ENCODE measurements around the gene CACNG4.
"Not testable (repeated sequence)": the region's sequence is repeated elsewhere in the genome, so short reads cannot be mapped to it uniquely, and the experiment has no call there.

CACNG4 gene

DNA sequence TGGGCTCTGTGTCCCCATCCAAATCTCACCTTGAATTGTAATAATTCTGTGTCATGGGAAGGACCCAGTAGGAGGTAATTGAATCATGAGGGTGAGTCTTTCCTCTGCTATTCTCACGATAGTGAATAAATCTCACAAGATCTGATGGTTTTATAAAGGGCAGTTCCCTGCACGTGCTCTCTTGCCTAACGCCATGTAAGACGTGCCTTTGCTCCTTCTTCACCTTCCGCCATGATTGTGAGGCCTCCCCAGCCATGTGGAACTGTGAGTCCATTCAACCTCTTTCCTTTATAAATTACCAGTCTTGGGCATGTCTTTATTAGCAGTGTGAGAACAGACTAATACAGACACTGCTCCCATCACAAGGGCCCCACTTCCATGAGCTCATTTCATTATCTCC lies 76.6 kb downstream of the CACNG4 start:
- H3K4me1 ChIP-seq (ENCODE audit: control insufficient read depth, insufficient read depth, low read length); DNase-seq (ENCODE audit: low read depth, low spot score); H3K36me3 ChIP-seq (ENCODE audit: control insufficient read depth, insufficient read depth, low read length); H3K4me3 ChIP-seq (ENCODE audit: low read length); H3K9me3 ChIP-seq (ENCODE audit: control insufficient read depth, insufficient read depth, low read length); H3K27me3 ChIP-seq (ENCODE audit: control insufficient read depth, insufficient read depth, low read length); H3K27ac ChIP-seq (ENCODE audit: low read length): not testable (repeated sequence)
- WGBS (ENCODE audit: insufficient coverage, insufficient read length), result no CpG with 5 or more reads among the region's 5 CpGs

DNA sequence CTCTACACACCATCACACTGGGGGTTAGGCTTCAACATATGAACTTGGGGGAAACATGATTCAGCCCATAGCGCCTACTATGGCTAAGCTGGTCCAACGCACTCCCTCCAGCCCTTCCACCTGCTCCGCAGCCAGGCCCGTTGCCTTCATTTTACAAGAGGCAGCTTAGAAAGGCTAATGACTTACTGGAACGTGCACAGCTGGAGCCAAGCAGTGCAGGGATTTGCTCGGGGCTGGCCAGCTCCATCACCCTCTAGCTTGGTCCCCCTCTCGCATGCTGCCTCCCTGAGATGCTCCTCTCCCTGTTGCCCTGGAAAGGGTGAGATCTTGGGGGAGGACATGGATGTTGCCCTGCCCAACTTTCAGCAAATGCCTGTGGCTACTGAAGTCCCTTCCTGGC lies 77.0 kb downstream of the CACNG4 start:
- no peak for DNase-seq (ENCODE audit: low read depth, low spot score)
- Histone ChIP-seq H3K36me3 (ENCODE audit: control insufficient read depth, insufficient read depth, low read length) (no peaks in the 10 kb centered on the region; the same call in 1 of the 2 replicates), H3K4me1 (ENCODE audit: control insufficient read depth, insufficient read depth, low read length) (no peaks in the 10 kb centered on the region), H3K4me3 (ENCODE audit: low read length) (no peak overlapping the region), H3K9me3 (ENCODE audit: control insufficient read depth, insufficient read depth, low read length) (no peaks in the 10 kb centered on the region), H3K27ac (ENCODE audit: low read length) (no peak overlapping the region), H3K27me3 (ENCODE audit: control insufficient read depth, insufficient read depth, low read length) (no peaks in the 10 kb centered on the region)
- no CpG with 5 or more reads among the region's 7 CpGs for WGBS (ENCODE audit: insufficient coverage, insufficient read length)

DNA sequence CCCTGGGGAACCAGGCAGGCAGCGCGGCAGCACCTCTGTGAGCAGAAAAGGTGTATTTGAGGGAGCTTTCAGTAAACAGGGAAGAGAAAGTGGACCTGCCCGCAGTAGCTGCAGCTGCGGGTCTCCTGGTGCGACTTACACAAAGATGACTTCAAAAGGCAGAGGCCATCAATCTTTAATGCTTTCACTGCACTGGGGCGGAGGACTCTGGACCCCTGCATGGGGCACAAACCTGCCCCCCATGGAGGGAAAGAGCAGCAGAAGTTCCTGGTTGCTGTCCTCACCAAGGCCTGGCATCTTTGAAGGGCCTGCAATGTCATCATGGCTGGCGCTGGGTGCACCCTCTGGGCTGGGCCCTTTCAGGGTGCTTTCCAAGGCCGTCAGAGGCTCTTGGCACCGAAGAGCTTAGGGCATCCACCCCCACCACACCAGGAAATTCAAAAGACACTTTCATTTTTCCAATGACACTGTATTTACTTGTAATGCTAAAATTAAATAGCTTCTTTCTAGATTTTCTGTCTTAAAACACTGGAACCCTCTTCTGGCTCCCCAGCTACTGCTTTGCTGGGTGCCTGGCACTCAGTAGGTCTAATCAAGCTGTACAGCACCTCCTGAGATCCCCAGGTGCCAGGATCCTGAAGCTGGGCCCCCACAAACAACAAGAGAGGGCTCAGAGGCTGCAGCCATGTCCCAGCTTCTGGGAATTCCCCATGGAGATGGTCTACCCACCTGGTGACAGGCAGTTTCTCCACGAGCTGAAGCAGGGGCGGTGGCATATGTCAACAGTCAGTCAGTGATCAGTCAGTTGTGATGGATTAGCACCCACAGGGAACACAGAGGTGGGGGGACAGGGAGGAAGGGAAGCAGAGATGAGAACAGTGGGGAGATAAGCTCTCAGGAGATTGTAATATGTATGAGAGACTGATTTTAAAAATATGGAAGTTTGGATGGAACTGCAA lies 77.7 kb downstream of the CACNG4 start:
- Histone ChIP-seq H3K27ac (ENCODE audit: low read length) (no peak overlapping the region), H3K36me3 (ENCODE audit: control insufficient read depth, insufficient read depth, low read length) (no peaks in the 10 kb centered on the region; the same call in 1 of the 2 replicates), H3K4me3 (ENCODE audit: low read length) (no peak overlapping the region), H3K4me1 (ENCODE audit: control insufficient read depth, insufficient read depth, low read length) (no peaks in the 10 kb centered on the region), H3K9me3 (ENCODE audit: control insufficient read depth, insufficient read depth, low read length) (no peaks in the 10 kb centered on the region), H3K27me3 (ENCODE audit: control insufficient read depth, insufficient read depth, low read length) (no peaks in the 10 kb centered on the region)
- DNase-seq (ENCODE audit: low read depth, low spot score), result no peak
- no CpG with 5 or more reads among the region's 11 CpGs for WGBS (ENCODE audit: insufficient coverage, insufficient read length)

DNA sequence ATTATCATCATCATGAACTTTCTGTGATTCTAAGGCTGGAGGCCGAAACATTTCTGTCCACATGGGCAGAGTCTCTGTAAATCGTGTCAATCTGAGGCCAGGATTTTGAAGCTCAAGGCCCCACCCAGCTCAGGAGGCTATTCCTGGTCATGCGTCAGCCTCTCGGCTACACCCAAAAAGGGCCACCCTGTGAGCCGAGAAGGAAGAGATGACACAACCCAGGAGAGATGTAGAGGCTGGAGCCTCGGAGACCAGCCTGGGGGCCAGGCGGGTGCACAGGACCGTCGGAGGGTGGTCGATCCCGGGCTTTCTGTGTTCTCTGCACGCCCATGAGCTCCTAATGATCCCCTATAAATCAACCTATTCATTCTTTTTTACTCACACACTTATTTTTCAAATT lies 78.8 kb downstream of the CACNG4 start:
- Histone ChIP-seq H3K9me3 (ENCODE audit: control insufficient read depth, insufficient read depth, low read length) (peaks cover 1% of the 10 kb centered on the region; the same call in 1 of the 2 replicates), H3K27me3 (ENCODE audit: control insufficient read depth, insufficient read depth, low read length) (no peaks in the 10 kb centered on the region), H3K36me3 (ENCODE audit: control insufficient read depth, insufficient read depth, low read length) (no peaks in the 10 kb centered on the region; the same call in 1 of the 2 replicates), H3K27ac (ENCODE audit: low read length) (no peak overlapping the region), H3K4me3 (ENCODE audit: low read length) (no peak overlapping the region), H3K4me1 (ENCODE audit: control insufficient read depth, insufficient read depth, low read length) (no peaks in the 10 kb centered on the region)
- WGBS (ENCODE audit: insufficient coverage, insufficient read length), result 100% methylated on average over 1 of the region's 12 CpGs
- no peak for DNase-seq (ENCODE audit: low read depth, low spot score)

DNA sequence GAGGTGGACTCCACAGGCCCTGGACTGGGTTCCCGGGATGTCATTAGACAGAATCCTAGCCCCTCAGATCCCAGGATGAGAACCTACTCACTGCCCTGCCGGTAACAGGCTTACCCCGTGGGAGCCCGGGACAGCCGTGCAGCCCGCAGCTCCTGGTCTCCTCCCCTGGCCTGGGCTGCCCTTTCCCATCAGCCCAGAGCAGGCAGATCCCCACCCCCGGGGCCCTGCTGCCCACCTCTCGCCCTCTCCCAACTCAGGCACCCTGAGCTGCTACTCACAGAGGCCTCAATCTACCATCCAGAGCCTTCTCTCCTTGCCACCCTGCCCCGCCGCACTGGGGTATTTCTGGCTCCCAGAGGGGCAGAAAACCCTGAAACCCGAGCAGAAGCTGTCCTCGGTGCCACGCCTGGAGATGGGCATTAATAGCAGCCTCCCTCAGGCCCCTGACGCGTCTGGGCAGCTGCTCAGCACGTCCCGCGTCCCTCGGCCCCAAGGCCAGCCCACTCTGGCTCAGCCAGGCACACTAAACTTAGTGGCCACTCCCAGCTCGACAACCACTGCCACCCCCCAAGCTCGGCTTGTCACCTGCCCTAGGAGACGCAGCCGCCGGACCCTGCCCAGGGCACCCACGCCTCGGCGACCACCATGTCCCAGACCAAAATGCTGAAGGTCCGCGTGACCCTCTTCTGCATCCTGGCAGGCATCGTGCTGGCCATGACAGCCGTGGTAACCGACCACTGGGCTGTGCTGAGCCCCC lies 79.7 kb downstream of the CACNG4 start, which contains the start of gene CACNG1:
CACNG1 (plus strand) TSS at position 539 of the 757 bp plus-strand sequence; CDS start at position 646, 107 bp downstream.
- Histone ChIP-seq H3K27ac (ENCODE audit: low read length) (no peak within 1 kb of the TSS), H3K9me3 (ENCODE audit: control insufficient read depth, insufficient read depth, low read length) (peaks cover 1% of the 10 kb centered on the region; the same call in 1 of the 2 replicates), H3K4me1 (ENCODE audit: control insufficient read depth, insufficient read depth, low read length) (no peaks in the 10 kb centered on the region), H3K36me3 (ENCODE audit: control insufficient read depth, insufficient read depth, low read length) (no peaks in the 10 kb centered on the region; the same call in 1 of the 2 replicates), H3K4me3 (ENCODE audit: low read length) (no peak within 1 kb of the TSS), H3K27me3 (ENCODE audit: control insufficient read depth, insufficient read depth, low read length) (no peaks in the 10 kb centered on the region)
- WGBS (ENCODE audit: insufficient coverage, insufficient read length), result no CpG with 5 or more reads among the region's 32 CpGs
- no peak for DNase-seq (ENCODE audit: low read depth, low spot score)

DNA sequence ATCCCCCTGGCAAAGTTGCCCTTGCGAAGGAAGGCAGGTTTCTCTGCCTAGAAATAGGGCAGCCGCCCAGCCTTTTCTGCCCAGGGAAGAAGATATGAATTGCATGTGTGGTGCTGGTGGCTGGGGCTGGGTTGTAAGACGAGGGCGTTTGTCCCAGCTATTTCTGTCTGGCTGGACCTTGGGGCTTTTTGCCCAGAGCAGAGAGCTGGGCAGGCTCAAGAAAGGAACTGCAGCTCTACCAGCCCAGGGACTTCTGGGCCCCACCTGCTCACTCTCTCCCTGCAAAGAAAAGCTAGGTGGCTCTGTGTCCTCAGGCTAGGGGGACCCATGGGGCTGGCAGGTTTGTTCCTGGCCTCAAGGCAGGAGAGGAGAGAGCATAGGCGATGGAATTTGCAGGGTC lies 80.4 kb downstream of the CACNG4 start:
- no CpG with 5 or more reads among the region's 5 CpGs for WGBS (ENCODE audit: insufficient coverage, insufficient read length)
- no peaks in the 10 kb centered on the region for H3K4me1 ChIP-seq (ENCODE audit: control insufficient read depth, insufficient read depth, low read length)
- H3K9me3 ChIP-seq (ENCODE audit: control insufficient read depth, insufficient read depth, low read length), result peaks cover 3% of the 10 kb centered on the region
- H3K27ac ChIP-seq (ENCODE audit: low read length), result no peak overlapping the region
- H3K36me3 ChIP-seq (ENCODE audit: control insufficient read depth, insufficient read depth, low read length), result no peaks in the 10 kb centered on the region; the same call in 1 of the 2 replicates
- H3K27me3 ChIP-seq (ENCODE audit: control insufficient read depth, insufficient read depth, low read length), result no peaks in the 10 kb centered on the region
- no peak for DNase-seq (ENCODE audit: low read depth, low spot score)
- no peak overlapping the region for H3K4me3 ChIP-seq (ENCODE audit: low read length)

DNA sequence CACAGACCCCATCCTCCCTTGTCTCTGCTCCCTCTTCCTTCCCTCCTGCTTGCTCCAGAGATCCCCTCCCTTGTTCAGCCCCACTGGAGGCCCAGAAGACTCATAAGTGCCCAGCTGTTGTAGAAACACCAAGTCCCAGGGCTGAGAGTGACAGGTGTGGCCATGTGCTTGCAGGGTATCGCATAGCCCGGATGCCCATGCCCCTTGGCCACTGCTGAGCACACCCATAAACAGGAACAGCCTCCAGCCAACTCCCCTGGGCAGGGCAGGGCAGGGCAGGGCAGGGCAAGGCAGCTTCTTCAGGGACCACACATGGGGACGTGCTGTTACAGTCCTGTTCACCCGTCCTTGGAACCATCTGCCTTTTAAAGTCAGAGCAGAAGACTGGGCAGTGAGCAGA lies 81.9 kb downstream of the CACNG4 start:
- H3K27ac ChIP-seq (ENCODE audit: low read length), result no peak overlapping the region
- no peaks in the 10 kb centered on the region; the same call in 1 of the 2 replicates for H3K36me3 ChIP-seq (ENCODE audit: control insufficient read depth, insufficient read depth, low read length)
- no peak overlapping the region for H3K4me3 ChIP-seq (ENCODE audit: low read length)
- no peak for DNase-seq (ENCODE audit: low read depth, low spot score)
- H3K4me1 ChIP-seq (ENCODE audit: control insufficient read depth, insufficient read depth, low read length), result no peaks in the 10 kb centered on the region
- H3K27me3 ChIP-seq (ENCODE audit: control insufficient read depth, insufficient read depth, low read length), result no peaks in the 10 kb centered on the region
- peaks cover 3% of the 10 kb centered on the region for H3K9me3 ChIP-seq (ENCODE audit: control insufficient read depth, insufficient read depth, low read length)
- no CpG with 5 or more reads among the region's 4 CpGs for WGBS (ENCODE audit: insufficient coverage, insufficient read length)

DNA sequence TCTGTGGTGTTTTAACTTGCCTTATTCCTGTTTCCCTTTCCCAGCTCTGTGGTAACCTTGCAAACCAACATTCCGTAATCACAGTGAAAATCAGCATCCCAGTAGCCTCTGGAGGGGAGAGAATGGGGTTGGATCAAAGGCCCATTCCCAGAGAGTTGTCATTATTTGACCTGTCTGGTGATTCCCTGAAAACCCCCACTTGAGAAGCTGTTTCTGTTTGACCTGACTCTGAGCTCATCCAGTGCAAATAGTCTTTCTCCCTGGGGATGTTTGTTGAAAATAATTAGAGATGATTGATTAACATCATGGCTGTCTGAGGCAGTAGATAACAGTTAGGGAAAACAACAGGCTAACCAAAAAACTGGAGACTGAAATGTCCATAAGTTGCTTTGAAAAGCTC lies 82.9 kb downstream of the CACNG4 start:
- Histone ChIP-seq H3K4me3 (ENCODE audit: low read length) (no peak overlapping the region), H3K27ac (ENCODE audit: low read length) (no peak overlapping the region), H3K4me1 (ENCODE audit: control insufficient read depth, insufficient read depth, low read length) (no peaks in the 10 kb centered on the region), H3K36me3 (ENCODE audit: control insufficient read depth, insufficient read depth, low read length) (no peaks in the 10 kb centered on the region; the same call in 1 of the 2 replicates), H3K27me3 (ENCODE audit: control insufficient read depth, insufficient read depth, low read length) (no peaks in the 10 kb centered on the region), H3K9me3 (ENCODE audit: control insufficient read depth, insufficient read depth, low read length) (peaks cover 3% of the 10 kb centered on the region)
- no CpG with 5 or more reads among the region's 1 CpG for WGBS (ENCODE audit: insufficient coverage, insufficient read length)
- no peak for DNase-seq (ENCODE audit: low read depth, low spot score)

DNA sequence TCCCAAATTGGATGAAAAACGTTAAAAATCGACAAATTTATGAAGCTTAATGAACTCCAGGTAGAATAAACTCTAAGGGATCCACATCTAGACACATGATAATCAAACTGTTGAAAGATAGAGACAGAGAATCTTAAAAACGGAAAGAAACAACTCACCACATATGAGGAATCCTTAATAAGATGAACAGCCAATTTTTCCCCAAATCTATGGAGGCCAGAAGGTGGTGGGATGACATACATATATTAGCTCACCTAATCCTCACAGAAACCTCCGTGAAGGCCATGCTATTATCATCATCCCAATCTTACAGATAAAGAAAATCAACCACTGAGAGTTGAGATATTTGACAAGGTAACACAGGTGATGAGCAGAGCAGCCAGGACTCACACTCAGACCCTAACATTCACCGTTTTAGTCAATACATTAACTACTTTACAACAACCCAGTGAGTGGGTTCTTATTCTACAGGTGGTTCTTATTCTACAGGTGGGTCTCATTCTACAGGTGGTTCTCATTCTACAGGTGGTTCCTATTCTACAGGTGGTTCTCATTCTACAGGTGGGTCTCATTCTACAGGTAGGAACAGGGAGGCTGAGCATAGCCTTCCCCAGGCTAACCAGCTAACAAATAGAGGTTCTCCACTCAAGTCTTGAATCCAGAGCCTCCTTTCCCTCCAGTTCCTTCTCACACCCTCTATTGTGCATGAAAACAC lies 84.7 kb downstream of the CACNG4 start:
- H3K4me3 ChIP-seq (ENCODE audit: low read length), result no peak overlapping the region
- peaks cover 3% of the 10 kb centered on the region for H3K9me3 ChIP-seq (ENCODE audit: control insufficient read depth, insufficient read depth, low read length)
- no peak overlapping the region for H3K27ac ChIP-seq (ENCODE audit: low read length)
- H3K36me3 ChIP-seq (ENCODE audit: control insufficient read depth, insufficient read depth, low read length), result no peaks in the 10 kb centered on the region; the same call in 1 of the 2 replicates
- no CpG with 5 or more reads among the region's 5 CpGs for WGBS (ENCODE audit: insufficient coverage, insufficient read length)
- DNase-seq (ENCODE audit: low read depth, low spot score), result no peak
- no peaks in the 10 kb centered on the region for H3K4me1 ChIP-seq (ENCODE audit: control insufficient read depth, insufficient read depth, low read length)
- no peaks in the 10 kb centered on the region for H3K27me3 ChIP-seq (ENCODE audit: control insufficient read depth, insufficient read depth, low read length)

DNA sequence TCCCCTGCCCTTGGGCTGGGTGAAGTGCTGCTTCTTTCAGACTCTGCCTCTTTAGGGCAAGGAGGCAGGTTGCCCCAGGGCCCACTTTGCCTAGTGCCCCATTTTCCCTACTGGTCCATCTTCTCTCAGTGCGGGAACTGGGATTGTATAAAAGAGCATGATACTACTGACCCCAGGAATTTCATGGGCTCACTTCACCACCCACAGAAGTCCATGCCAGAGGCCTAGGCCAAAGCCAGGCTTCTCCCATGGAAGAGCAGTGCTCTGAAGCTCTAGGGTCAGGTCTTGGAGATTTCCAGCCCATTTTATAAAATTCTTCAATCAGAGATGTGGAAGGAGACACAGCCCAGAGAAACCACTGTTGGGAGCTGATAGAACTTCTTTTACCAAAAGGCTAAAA lies 85.6 kb downstream of the CACNG4 start:
- no CpG with 5 or more reads among the region's 1 CpG for WGBS (ENCODE audit: insufficient coverage, insufficient read length)
- Histone ChIP-seq H3K4me1 (ENCODE audit: control insufficient read depth, insufficient read depth, low read length) (no peaks in the 10 kb centered on the region), H3K27me3 (ENCODE audit: control insufficient read depth, insufficient read depth, low read length) (no peaks in the 10 kb centered on the region), H3K9me3 (ENCODE audit: control insufficient read depth, insufficient read depth, low read length) (peaks cover 3% of the 10 kb centered on the region), H3K27ac (ENCODE audit: low read length) (no peak overlapping the region), H3K36me3 (ENCODE audit: control insufficient read depth, insufficient read depth, low read length) (no peaks in the 10 kb centered on the region), H3K4me3 (ENCODE audit: low read length) (no peak overlapping the region)
- no peak for DNase-seq (ENCODE audit: low read depth, low spot score)
